Activated T-helper 2 cell treated with anti-CD3 and anti-CD28 coated beads, Interferon-gamma antibody, Interleukin-2, Interleukin-4, amounts not matched to agents 10 μg/mL and 5 μg/mL and 100 μg/mL, durations not matched to agents 14 hours and 24 hours and 36 hours (primary cell): ENCODE measurements around the gene PFKL. TPM values are rescaled to one million over a fixed set of nuclear protein-coding genes. Genes with fewer than 3 reads are reported as not detected.
A peak's percentile ranks its signal among the peaks of the same experiment; 100 is the strongest.

Experiments used
- DNase-seq: peaks from one replicate; pipeline ENCODE4 v3.0.0; 2021; ENCODE audit warnings: low spot score
- H3K27ac Mint-ChIP-seq: one replicate; pipeline ENCODE4 v1.8.0; 2021; ENCODE audit warnings: mixed read lengths
- H3K27me3 Mint-ChIP-seq: one replicate; pipeline ENCODE4 v1.8.0; 2021; ENCODE audit warnings: low read depth, mixed read lengths
- H3K36me3 Mint-ChIP-seq: one replicate; pipeline ENCODE4 v1.8.0; 2021; ENCODE audit warnings: low read depth, mixed read lengths
- H3K4me1 Mint-ChIP-seq: one replicate; pipeline ENCODE4 v1.8.0; 2021; ENCODE audit warnings: low read depth, mixed read lengths
- H3K4me3 Mint-ChIP-seq: one replicate; pipeline ENCODE4 v1.8.0; 2021; ENCODE audit warnings: low read depth, mild to moderate bottlenecking, moderate library complexity, mixed read lengths
- H3K9me3 Mint-ChIP-seq: one replicate; pipeline ENCODE4 v1.8.0; 2021; ENCODE audit warnings: mixed read lengths
- intact Hi-C: fragments of 100-400 bp; cut with micrococcal nuclease; formaldehyde crosslinking; loops from one replicate; pipeline ENCODE4 v1.15.1; 2023
- total RNA-seq: library from RNA; stranded (reverse); gene quantifications from 2 replicates; pipeline ENCODE4 v1.2.3, GENCODE V29; 2022

PFKL gene
- total RNA-seq, 1 donor from 2014 or later = 156 TPM

DNA sequence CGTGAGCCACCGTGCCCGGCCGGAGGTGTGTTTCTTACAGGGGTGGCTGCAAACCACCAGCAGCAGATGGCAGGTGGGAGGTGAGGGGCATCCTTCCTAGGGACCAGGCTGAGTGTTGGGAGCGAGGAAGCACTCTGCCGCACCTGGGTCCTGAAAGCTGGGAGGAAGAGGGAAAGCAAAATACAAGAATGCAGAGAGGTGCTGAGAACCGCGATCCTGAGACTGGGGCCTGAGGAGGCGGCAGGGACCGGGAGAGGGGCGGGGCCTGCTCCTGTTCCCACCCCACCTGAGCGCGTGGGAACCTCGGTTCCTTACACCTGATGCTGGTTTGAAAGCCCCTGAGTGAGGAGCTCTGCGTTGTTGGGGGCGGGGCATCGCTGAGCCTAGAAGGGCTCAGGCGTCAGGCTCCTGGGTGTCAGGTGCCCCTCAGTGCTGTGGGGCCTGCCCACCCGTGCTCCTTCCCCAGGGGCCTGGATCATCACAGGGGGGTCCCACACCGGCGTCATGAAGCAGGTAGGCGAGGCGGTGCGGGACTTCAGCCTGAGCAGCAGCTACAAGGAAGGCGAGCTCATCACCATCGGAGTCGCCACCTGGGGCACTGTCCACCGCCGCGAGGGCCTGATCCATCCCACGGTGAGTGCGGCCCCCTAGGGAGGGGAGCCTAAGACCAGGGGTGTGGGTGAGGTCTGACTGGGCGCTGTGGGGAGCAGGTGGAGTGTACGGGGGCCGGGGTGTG, 69.0 kb downstream of the PFKL start:
- H3K9me3 Mint-ChIP-seq = no peaks in the 10 kb centered on the region
- no peaks in the 10 kb centered on the region for H3K27me3 Mint-ChIP-seq
- no peak overlapping the region for H3K27ac Mint-ChIP-seq
- DNase-seq = no peak
- no peak overlapping the region for H3K4me3 Mint-ChIP-seq
- peaks cover 12% of the 10 kb centered on the region for H3K36me3 Mint-ChIP-seq
- intact Hi-C loops = no loop called here
- peaks cover 8% of the 10 kb centered on the region for H3K4me1 Mint-ChIP-seq

DNA sequence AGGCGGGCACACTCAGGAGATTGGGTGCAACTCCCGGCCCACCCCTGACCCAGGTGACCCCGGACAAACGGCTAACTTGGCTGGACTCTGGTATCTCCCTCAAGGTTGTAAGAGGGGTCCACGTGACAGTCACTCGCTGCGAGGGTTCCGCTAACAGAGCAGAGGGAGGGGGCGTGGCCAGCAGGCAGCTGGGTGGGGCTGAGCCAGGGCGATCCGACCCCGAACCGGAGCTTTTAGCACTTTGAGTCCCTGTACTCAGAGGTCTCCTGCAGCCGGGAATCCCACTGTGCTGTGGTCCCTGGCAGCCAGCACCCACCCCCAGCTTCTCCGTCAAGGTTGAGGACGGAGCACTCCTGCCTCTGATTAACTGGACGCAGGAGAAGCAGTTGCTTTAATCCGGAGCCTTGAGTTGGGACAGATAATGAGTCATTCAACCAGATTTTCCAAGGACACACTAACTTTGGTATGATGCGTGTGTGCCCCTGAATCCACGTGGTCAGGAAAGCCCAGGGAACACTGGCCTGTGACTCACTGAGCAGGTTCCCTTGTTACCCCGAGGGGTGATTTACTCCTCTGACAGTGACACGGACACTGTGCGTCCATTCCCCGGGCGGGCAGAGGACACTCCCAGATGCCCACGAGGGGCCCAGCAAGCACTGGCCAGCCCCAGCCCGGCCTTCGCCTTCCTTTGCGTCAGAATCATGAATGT, 70.3 kb downstream of the PFKL start:
- Mint-ChIP-seq H3K9me3 (peaks cover 3% of the 10 kb centered on the region), H3K4me3 (no peak overlapping the region), H3K36me3 (peaks cover 24% of the 10 kb centered on the region), H3K27ac (no peak overlapping the region), H3K27me3 (no peaks in the 10 kb centered on the region), H3K4me1 (peaks cover 13% of the 10 kb centered on the region)
- intact Hi-C loops = no loop called here
- DNase-seq = no peak

DNA sequence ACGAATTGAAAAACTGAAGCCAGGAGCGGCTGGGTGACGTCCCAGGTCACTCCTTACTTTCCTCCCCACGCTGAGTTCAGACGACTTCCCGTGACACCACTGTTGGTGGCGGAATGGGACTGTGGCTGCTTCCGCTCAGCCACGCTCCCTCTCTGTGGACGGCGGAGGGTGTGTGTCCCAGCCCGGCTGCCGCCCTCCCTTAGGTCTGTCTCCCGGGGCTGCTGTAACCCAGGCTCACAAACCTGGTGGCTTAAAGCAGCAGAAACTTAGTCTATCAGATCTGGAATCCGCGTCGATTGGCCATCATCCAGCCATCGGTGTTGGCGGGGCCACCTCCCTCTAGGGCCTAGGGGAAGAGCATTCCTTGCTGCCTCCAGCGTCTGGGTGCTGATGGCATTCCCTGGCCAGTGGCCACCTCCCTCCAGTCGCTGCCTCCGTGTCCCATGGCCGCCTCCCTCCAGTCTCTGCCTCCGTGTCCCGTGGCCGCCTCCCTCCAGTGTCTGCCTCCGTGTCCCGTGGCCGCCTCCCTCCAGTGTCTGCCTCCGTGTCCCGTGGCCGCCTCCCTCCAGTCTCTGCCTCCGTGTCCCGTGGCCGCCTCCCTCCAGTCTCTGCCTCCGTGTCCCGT, 71.0 kb downstream of the PFKL start:
- H3K27me3 Mint-ChIP-seq = no peaks in the 10 kb centered on the region
- peaks cover 31% of the 10 kb centered on the region for H3K36me3 Mint-ChIP-seq
- intact Hi-C loops = no loop called here
- peaks cover 5% of the 10 kb centered on the region for H3K9me3 Mint-ChIP-seq
- peaks cover 19% of the 10 kb centered on the region for H3K4me1 Mint-ChIP-seq
- DNase-seq = no peak
- no peak overlapping the region for H3K4me3 Mint-ChIP-seq
- H3K27ac Mint-ChIP-seq = no peak overlapping the region

DNA sequence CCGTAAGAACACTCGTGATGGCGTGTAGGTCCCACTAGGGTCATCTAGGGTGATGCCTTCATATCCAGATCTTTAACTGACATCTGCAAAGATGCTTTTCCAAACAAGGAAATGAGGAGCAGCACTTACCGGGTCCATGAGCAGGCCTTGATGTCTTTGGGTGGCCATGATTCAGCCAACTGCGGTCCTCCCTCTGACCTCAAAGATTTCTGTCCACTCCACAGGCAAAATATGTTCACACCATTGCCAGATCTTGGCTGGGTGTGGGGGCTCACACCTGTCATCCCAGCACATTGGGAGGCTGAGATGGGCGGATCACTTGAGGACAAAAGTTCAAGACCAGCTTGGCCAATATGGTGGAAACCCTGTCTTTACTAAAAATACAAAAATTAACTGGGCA, 71.7 kb downstream of the PFKL start:
- DNase-seq = no peak
- Mint-ChIP-seq H3K4me1 (peaks cover 19% of the 10 kb centered on the region), H3K36me3 (peaks cover 34% of the 10 kb centered on the region), H3K27ac (no peak overlapping the region), H3K4me3 (no peak overlapping the region), H3K9me3 (peaks cover 5% of the 10 kb centered on the region), H3K27me3 (no peaks in the 10 kb centered on the region)
- intact Hi-C loops = no loop called here

DNA sequence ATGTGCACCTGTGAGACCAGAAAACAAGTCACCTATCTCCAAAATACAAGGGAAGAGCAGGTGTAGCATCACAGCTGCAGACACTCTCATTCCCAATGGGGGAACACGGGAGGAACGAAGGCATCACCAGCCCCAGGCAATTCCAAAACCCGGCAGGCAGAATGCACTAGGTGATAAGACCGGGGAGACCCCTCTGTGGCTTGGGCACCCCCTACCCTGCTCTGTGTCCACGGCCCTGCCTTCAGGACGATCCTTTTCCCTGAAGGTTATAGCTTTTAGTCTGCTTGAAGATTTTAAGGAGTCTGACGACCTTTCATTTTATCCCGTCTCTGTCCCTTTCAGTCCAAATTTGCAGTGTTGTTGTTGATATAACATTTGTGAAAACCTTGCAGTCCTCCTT, 72.8 kb downstream of the PFKL start:
- intact Hi-C loops = no loop called here
- peaks cover 34% of the 10 kb centered on the region for H3K36me3 Mint-ChIP-seq
- no peaks in the 10 kb centered on the region for H3K27me3 Mint-ChIP-seq
- peaks cover 5% of the 10 kb centered on the region for H3K9me3 Mint-ChIP-seq
- DNase-seq = no peak
- no peak overlapping the region for H3K27ac Mint-ChIP-seq
- no peak overlapping the region for H3K4me3 Mint-ChIP-seq
- H3K4me1 Mint-ChIP-seq = peaks cover 19% of the 10 kb centered on the region

DNA sequence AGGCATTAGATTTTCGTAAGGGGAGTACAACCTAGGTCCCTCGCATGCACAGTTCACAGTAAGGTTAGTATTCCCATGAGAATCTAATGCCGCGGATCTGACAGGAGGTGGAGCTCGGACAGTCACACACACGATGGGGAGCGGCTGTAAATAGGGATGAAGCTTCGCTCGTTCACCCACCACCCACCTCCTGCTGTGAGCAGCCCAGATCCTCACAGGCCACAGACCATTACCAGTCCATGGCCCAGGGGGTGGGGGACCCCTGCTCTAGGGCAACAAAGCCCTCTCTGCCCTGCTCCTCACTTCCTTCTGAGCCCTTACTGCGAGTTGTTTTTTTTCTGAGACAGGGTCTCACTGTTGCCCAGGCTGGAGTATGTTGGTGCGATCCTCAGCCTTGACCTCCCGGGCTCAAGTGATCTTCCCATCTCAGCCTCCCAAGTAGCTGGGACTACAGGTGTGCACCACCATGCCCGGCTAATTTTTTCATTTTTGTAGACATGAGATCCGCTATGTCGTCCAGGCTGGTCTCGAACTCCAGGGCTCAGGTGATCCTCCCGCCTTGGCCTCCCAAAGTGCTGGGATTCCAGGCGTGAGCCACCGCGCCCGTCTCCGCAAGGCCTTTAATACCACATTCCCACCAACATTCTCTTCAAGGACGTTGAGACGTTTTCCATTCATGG, 74.9 kb downstream of the PFKL start:
- Mint-ChIP-seq H3K9me3 (peaks cover 5% of the 10 kb centered on the region), H3K4me1 (peaks cover 19% of the 10 kb centered on the region), H3K36me3 (peaks cover 34% of the 10 kb centered on the region), H3K27me3 (no peaks in the 10 kb centered on the region), H3K4me3 (no peak overlapping the region), H3K27ac (no peak overlapping the region)
- intact Hi-C loops = no loop called here
- DNase-seq = no peak

DNA sequence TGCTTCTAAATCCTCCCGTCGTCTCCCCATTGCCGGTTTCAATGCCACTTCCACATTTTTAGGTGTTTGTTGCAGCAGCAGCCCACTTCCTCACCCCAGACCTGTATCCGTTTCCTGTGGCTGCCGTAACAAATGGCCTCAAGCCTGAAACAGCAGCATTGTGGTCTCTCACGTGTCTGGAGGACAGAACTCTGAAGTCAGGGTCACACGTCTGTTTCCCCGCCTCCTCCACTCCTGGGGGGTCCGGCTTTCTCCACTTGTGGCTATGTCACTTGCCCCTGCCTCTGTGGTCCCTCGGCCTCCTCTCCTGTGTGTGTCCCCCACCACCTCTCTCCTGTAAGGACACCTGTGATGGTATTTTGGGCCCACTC, 75.4 kb downstream of the PFKL start:
- peaks cover 34% of the 10 kb centered on the region for H3K36me3 Mint-ChIP-seq
- no peak overlapping the region for H3K4me3 Mint-ChIP-seq
- H3K9me3 Mint-ChIP-seq = peaks cover 5% of the 10 kb centered on the region
- intact Hi-C loops = no loop called here
- H3K27me3 Mint-ChIP-seq = no peaks in the 10 kb centered on the region
- DNase-seq = peak; percentile 36
- H3K27ac Mint-ChIP-seq = no peak overlapping the region
- peaks cover 19% of the 10 kb centered on the region for H3K4me1 Mint-ChIP-seq

DNA sequence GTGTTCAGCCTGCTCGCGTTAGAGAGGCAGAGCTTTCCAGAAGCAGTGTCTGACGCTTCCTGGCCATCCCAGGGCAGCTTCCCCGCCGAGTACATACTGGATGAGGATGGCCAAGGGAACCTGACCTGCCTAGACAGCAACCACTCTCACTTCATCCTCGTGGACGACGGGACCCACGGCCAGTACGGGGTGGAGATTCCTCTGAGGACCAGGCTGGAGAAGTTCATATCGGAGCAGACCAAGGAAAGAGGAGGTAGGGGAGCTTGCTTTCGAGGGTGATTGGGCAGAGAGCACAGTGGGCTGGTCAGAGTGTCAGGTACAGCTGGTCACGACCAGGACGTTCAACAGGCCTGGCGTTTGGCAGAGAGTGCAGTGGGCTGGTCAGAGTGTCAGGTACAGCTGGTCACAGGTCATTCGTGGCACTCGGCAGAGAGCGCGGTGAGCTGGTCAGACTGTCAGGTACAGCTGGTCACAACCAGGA, 75.9 kb downstream of the PFKL start:
- H3K4me3 Mint-ChIP-seq = no peak overlapping the region
- peaks cover 35% of the 10 kb centered on the region for H3K36me3 Mint-ChIP-seq
- DNase-seq = no peak
- H3K27ac Mint-ChIP-seq = no peak overlapping the region
- no peaks in the 10 kb centered on the region for H3K27me3 Mint-ChIP-seq
- intact Hi-C loops = no loop called here
- peaks cover 19% of the 10 kb centered on the region for H3K4me1 Mint-ChIP-seq
- H3K9me3 Mint-ChIP-seq = peaks cover 5% of the 10 kb centered on the region

DNA sequence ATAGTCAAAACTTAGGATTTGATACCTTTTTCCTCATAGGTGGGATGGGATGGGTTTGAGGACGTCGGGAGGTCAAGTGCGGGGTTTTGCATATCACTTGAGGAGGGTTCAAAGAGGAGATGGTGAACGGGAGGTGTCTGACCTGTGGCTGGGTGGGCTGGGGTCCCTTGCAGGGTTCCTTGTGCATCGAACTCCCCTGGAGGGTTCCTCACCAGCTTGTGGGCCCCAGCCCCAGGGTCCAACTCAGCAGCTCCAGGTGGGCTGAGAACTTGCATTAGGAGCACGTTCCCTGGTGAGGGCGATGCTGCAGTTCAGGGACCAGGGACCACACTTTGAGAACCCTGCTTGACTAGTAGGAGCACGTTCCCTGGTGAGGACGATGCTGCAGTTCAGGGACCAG, 76.8 kb downstream of the PFKL start:
- intact Hi-C loops = no loop called here
- Mint-ChIP-seq H3K27me3 (no peaks in the 10 kb centered on the region), H3K4me1 (peaks cover 19% of the 10 kb centered on the region), H3K27ac (no peak overlapping the region), H3K4me3 (no peak overlapping the region), H3K9me3 (peaks cover 5% of the 10 kb centered on the region), H3K36me3 (peaks cover 37% of the 10 kb centered on the region)
- DNase-seq = no peak

Other genes with a start within 250 kb of the PFKL start
- 11.0 and 13.7 TPM in 2 replicates for gene PWP2, start 192.7 kb upstream of the PFKL start, total RNA-seq
- 8.8 and 11.4 TPM in 2 replicates for gene GATD3, start 166.4 kb upstream of the PFKL start, total RNA-seq
- 5.4 and 6.0 TPM in 2 replicates for gene ICOSLG, start 59.1 kb upstream of the PFKL start, total RNA-seq
- not detected in 2 replicates for gene DNMT3L, start 38.2 kb upstream of the PFKL start, total RNA-seq
- gene AIRE, start 14.2 kb upstream of the PFKL start, total RNA-seq = not detected in 2 replicates
- gene CFAP410, start 39.3 kb downstream of the PFKL start, total RNA-seq = 13.8 and 15.2 TPM in 2 replicates
- gene TRPM2, start 53.6 kb downstream of the PFKL start, total RNA-seq = 6.7 and 7.3 TPM in 2 replicates
- gene LRRC3, start 155.5 kb downstream of the PFKL start, total RNA-seq = 2.2 and 2.3 TPM in 2 replicates
- gene KRTAP10-1, start 240.1 kb downstream of the PFKL start, total RNA-seq = not detected in 2 replicates